Nucleus accumbens (tissue), 56 donors: Measurements from ENCODE around the gene KATNA1.
"Not testable (repeated sequence)": the region's sequence is repeated elsewhere in the genome, so short reads cannot be mapped to it uniquely, and the experiment has no call there.

Experiments
- DNase-seq, 56 donors: peaks; one replicate each; lab custom pipeline; 2025; lab: John Stamatoyannopoulos, UW

The KATNA1 gene

DNA sequence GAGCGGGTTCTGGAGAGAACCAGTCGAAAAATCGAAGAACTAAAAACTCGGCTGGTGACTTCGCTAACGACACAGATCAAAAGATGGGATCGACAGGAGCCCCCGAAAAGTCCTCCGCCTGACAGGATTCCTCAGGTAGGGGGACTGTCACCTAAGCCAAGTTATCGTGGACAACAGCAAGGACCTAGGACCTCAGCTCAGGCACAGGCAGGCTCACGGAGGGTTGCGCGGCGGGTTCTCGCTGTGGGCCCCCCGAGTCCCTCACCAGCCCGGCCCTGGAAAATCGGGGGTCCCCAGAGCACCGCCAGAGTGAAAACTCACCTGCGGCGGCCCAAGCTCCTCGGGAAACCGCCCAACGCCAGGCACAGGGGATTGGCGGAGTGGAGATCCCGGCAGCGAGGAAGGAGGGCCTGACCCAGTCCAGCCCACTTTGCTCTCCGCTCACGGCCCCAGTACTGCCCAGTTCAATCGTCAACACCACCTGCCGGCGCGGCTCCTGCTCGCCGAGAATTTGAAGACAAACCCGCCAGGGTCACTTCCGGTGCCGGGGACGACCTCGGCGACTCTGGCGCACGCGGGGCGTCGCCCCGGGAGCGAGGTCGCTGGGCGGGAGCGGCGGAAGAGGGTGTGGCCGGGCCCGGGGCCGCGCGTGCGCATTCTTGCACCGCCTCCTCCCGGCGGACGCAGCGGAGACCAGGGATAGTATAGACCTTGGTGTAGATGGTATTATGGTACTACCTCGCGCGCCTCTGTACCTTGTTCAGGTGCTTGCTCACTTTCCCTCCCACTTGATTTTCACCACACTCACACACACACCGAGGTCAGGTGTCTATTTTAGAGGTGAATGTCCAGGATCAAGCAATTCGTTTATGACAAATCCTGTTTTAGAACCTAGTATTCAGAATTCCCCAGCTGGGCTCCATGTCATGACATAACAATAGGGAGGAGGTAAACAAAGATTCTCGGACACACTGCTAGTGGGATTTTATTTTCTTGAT is at the start of gene KATNA1:
TSS of gene KATNA1 (minus strand) at position 567 of the 998 bp plus-strand sequence. CDS start 10,167 bp downstream, outside the sequence.
- DNase-seq, result peak; percentile 10 to 89 (median 78)

- no peak for DNase-seq
These were observed 49.7 kb upstream of the KATNA1 start for GRCh38 chr6:149698175-149698574.

- DNase-seq, result no peak
These were observed 48.4 kb upstream of the KATNA1 start for GRCh38 chr6:149696901-149697300.

DNA sequence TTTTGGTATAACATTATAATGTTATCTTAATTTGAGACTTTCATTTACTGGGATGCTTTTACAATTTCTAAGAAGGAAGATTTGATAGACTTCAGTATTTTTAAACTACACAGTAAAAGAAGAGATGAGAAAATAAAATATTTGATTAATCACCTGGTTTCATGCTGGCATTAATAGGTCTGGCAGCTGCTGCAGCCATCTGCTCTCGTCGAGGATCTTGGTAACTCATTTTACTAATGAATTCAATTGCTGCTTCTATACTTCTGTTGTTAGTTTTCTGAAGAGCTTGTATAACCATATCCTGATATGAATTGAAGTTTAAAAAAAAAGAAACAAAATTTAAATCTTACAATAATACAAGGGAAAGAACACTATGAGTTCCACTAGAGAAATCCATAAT is 46.4 kb upstream of the KATNA1 start:
- DNase-seq, result no peak

DNA sequence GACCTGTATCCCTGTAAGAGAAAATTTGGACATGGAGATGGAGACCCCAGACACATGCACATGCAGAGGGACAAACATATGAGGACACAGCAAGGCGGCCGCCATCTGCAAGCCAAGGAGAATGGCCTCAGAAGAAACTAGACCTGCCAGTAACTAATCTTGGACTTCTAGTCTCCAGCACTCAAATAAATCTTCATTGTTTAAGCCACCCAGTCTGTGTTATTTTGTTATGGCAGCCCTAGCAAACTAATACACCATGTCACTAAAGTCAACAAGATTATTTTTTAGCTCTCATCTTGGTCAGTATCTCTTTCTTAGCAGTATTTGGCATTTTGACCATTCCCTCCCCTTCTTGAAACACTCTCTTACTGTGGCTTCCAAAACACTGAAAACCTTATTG is 42.7 kb upstream of the KATNA1 start:
- DNase-seq, result no peak

- DNase-seq, result no peak
These were observed 37.7 kb upstream of the KATNA1 start for GRCh38 chr6:149686230-149686629.

DNA sequence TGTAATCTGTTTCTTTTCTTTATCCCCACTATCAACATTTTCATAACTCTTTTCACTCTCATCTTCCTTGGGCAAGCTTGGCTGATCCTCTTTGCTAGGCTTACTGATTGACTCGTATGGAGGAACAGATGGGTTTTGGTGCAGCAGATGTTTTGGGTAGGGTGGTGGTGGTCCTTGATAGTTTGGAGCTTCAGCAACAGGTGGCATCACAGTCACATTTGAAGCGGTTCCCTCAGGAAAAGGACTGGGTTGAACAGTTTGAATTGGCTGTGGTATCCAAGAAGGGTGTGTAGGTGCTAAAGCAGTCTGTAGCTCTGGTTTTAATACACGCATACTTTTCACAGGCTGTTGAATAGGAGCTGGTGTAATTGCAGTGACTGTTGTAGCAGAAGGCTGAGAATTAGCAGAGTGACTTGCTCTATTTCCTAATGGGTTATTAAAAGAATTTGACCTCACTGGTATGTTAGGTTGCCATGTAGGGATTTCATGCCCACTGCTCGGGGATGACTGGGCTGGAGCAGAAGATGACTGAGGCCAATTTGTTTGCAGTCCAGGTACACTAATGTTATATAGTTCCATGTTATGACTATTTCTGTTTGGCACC is 34.8 kb upstream of the KATNA1 start:
- no peak for DNase-seq

DNA sequence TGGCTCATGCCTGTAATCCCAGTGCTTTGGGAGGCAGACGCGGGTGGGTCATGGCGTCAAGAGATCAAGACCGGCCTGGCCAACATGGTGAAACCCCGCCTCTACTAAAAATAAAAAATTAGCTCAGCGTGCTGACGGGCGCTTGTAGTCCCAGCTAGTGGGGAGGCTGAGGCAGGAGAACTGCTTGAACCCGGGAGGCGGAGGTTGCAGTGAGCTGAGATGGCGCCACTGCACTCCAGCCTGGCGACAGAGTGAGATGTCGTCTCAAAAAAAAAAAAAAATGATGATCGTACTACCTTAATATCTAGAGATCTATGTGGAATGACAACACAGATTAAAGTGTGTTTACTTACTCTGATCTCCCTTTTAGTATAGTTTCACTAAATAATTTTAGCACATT is 33.3 kb upstream of the KATNA1 start:
- not testable (repeated sequence) for DNase-seq

DNA sequence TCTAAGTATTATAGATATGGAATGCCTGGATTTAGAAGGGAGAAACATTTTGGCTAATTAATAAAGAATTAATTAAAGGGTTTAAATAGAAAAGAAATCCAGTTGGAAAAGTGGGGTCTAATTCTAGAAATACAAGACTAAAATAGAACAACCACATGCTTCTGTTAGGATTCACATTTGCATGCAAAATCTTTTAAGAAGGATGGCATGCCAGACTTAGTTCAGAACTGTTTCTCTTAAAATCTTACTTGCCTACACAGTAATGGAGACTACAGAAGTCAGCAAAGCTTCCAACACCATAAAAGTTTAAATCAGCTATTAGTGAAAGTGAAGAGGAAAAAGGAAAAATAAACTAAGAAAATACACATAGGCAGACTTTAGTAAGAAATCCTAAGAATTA is 32.7 kb upstream of the KATNA1 start:
- DNase-seq, result no peak

DNA sequence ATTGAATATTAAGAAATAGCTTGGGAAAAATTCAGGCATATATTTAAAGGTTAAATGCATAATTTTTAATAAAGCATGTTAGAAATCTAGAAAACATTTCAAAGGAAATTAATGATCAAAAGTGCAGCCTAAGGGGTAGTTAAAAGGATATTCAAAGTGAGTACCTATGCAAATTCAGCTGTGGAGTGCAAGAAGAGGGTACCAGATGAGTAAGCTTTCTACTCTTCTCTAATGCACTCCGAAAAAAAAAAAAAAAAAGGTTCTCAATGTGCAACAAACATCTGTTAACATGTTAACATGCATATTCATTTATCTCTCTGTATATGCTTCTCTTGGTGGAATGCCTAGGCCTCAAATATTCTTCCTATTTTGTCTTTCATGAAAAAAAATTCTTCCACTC is 32.0 kb upstream of the KATNA1 start:
- no peak for DNase-seq

GRCh38 chr6:149672265-149672664 is 23.8 kb upstream of the KATNA1 start:
- DNase-seq, result not testable (repeated sequence)

GRCh38 chr6:149660028-149660427 is 11.5 kb upstream of the KATNA1 start:
- DNase-seq, result no peak

DNA sequence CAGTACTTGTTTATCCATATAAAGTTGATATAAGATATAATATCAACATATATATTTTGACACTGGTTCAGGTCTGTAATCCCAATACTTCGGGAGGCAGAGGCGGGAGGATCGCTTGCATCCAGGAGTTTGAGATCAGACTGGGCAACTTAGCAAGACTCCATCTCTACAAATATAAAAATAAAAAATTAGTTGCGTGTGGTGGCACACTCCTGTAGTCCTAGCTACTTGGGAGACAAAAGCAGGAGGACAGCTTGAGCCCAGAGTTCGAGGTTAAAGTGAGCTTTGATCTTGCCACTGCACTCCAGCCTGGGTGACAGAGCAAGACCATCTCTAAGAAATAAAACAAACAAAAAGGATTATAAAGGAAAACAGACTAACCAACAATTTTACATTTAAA is 8.9 kb upstream of the KATNA1 start:
- DNase-seq, result no peak

DNA sequence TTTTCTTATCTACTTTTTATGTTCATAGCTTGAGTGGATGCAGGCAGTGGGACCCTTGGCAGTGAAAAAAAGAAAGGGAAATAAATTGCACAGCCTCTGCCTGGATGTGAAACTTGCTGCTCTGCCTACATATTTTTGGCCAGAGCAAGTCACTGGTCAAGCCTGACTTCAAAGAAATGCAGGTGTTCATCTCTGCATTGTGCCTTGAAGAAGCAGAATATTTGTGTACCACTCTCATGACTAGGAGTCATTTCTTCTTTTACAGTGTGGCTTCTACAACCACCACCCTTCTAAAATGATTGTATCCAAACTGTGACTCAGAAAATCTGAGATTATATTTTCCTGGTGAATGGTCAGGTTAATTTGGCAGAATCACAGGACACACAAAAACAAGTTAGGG is 2.5 kb upstream of the KATNA1 start:
- no peak for DNase-seq

DNA sequence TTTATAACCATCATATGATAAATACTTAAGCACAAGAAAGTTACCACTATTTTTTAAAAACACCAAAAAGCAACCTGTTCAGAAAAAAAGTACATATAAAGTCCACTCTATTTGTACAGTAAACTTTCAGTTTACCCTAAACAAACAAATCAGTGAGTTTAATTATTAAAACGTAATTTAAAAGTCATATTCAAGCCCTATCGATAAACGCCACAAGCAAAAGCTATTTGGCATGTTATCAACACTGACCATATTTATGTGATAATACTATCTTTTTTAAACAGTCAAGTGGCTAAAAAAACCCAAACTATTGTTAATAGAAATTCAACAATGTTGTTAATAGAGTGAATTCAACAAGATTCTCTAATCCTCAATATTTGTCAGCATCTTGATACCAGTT is 1.9 kb downstream of the KATNA1 start:
- no peak for DNase-seq

DNA sequence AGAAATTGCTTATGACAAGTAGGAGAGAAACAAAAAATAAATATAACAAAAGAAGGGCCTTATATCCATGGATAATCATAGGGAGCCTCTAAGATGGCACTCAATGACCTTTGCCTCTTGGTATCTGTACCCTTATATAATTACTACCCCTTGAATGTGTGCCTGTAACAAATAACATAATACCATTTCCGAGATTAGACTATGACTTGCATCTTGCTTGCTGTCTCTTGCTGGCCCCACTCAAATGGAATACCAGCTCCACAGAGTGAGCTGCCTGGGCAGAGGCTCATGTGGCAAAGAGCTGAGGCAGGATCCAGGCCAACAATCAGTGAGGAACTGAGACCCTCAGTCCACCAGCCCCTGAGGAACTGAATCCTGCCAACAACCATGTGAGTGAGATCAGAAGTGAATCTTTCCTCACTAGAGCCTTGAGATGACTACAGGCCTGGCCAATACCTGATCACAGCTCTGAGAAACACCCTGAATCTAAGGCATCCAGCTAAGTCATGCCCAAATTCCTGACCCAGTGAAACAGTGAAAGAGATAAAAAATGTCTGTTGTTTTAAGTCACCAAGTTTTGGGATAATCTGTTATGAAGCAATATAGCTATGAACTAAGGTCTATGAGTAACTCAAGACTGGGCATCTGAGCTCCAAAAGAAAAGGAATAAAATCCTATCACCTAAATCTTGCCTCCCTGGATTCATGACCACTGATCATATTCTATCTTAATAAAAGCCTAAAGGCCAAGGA is 5.5 kb downstream of the KATNA1 start:
- DNase-seq, result no peak

DNA sequence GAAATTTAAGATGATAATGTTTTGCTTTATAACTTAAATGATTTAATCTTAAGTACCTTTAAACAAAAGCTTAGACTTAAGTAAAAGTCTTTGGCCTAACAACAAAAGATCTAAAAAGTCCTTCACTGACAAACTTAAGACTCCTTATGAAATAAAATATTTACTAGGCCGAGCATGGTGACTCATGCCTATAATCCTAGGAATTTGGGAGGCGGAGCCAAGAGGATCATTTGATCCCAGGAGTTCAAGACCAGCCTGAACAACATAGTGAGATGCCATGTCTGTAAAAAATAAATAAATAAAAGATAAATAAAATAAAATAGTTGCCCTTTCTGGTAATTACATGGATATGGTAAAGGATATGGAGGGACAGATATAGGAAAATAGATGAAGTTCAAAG is 12.4 kb downstream of the KATNA1 start:
- DNase-seq, result no peak

DNA sequence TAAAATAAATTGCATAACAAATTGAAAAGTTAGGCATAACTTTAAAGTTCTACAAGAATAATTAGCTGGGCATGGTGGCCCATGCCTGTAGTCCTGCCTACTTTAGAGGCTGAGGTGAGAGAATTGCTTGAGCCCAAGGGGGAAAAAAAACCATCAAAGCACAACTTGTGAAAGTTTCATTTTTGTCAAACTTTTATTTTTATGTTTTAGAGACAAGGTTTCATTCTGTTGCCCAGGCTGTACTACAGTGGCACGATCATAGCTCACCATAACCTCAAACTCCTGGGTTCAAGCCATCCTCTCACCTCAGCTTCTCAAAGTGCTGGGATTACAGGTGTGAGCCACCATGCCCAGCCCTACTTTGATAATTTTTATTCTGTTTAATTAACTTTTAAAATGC is 14.2 kb downstream of the KATNA1 start:
- no peak for DNase-seq

DNA sequence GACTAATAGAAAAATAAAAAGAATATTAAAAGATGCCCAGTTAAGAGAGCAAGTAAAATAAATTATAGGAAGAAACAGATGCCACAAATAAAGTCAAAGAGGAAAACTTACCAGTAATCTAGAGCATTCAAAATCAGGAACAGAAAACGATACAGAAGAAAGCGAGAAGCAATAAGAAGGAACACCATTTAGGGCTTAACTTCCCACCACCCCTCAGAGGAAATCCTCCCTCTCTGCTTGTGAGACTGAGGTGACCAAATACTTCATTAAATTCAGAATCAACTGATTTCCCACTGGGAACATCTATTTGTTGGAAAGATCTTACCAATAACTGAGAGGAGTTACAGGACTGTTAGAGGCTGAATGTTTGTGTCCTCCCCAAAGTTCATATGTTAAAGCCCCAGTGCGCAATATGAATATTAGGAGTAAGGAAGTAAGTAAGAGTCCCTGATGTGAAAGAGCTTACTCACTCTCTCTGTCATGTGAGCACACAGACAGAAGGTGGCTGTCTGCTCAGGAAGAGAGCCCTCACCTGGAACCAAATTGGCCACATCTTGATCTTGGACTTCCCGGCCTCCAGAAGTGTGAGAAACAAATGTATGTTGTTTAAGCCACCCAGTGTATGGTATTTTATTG is 19.5 kb downstream of the KATNA1 start:
- DNase-seq, result no peak

- no peak for DNase-seq
These were observed 20.8 kb downstream of the KATNA1 start for GRCh38 chr6:149627672-149628071.

DNA sequence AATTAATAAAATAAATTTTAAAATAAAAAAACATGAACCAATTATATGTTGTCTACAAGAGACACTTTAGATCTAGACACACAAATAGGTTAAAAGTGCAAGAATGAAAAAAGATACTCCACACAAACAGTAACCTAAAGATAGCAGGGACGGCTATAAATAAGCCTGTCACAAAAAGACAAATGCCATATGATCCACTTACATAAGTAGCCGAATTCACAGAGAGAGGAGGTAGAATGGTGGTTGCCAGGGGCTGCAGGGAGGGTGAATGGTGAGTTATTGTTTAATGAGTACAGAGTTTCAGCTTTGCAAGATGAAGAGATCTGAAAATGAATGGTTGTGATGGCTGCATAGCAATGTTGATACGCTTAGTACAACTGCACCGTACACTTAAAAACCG is 32.7 kb downstream of the KATNA1 start:
- DNase-seq, result no peak
